Natural killer cell (primary cell): Measurements from ENCODE around the gene HOXC9. TPM values are rescaled to one million over a fixed set of nuclear protein-coding genes. Genes with fewer than 3 reads are reported as not detected.

Source experiments
- ATAC-seq, 3 donors: fragments of 150-1000 bp in 2 of 3; fragments of 200-7000 bp in 1 of 3; cut with Tn5 transposase; 1 replicate in 1 of 3; 2 replicates in 2 of 3; pipeline ENCODE4 v1.10.0; 2021; ENCODE audit warnings: mild to moderate bottlenecking in 2 of 3, moderate library complexity in 2 of 3
- DNase-seq, 2 donors: peaks; one replicate each; pipeline versions ENCODE4 v3.0.0 to v3.0.0-alpha.2; 2013 to 2021; ENCODE audit warnings: mixed read lengths in 1 of 2
- H3K27ac ChIP-seq: one replicate; pipeline ENCODE4 v1.5.1; 2013; ENCODE audit warnings: mild to moderate bottlenecking, low read length
- H3K27me3 ChIP-seq: one replicate; pipeline ENCODE4 v1.6.1; 2013; ENCODE audit warnings: low read length; ENCODE audit not compliant: control insufficient read depth, insufficient read depth
- H3K36me3 ChIP-seq: one replicate; pipeline ENCODE4 v1.6.1; 2013; ENCODE audit warnings: low read length; ENCODE audit not compliant: control insufficient read depth, insufficient read depth
- H3K4me1 ChIP-seq: one replicate; pipeline ENCODE4 v1.6.1; 2013; ENCODE audit warnings: low read length; ENCODE audit not compliant: control insufficient read depth, insufficient read depth
- H3K4me3 ChIP-seq: one replicate; pipeline ENCODE4 v1.5.1; 2013; ENCODE audit warnings: low read length
- H3K9me3 ChIP-seq: one replicate; pipeline ENCODE4 v1.6.1; 2013; ENCODE audit warnings: low read length; ENCODE audit not compliant: control insufficient read depth, insufficient read depth
- H3K27ac Mint-ChIP-seq, 2 donors: one replicate each; pipeline ENCODE4 v1.8.0; 2022; ENCODE audit warnings: mild to moderate bottlenecking in 2 of 2, mixed read lengths in 2 of 2, moderate library complexity in 1 of 2
- H3K27me3 Mint-ChIP-seq, 2 donors: one replicate each; pipeline ENCODE4 v1.8.0; 2022; ENCODE audit warnings: low read depth in 2 of 2, mixed read lengths in 2 of 2
- H3K36me3 Mint-ChIP-seq: one replicate; pipeline ENCODE4 v1.8.0; 2022; ENCODE audit warnings: mixed read lengths
- H3K4me1 Mint-ChIP-seq, 2 donors: one replicate each; pipeline ENCODE4 v1.8.0; 2022; ENCODE audit warnings: mixed read lengths in 2 of 2
- H3K4me3 Mint-ChIP-seq: one replicate; pipeline ENCODE4 v1.8.0; 2022; ENCODE audit warnings: mild to moderate bottlenecking, moderate library complexity, mixed read lengths
- H3K9me3 Mint-ChIP-seq, 2 donors: one replicate each; pipeline ENCODE4 v1.8.0; 2022; ENCODE audit warnings: mixed read lengths in 2 of 2
- WGBS: methylation state at CpG from one replicate; pipeline ENCODE4 v1.1.7; 2013; ENCODE audit warnings: missing lambda C conversion rate; ENCODE audit not compliant: insufficient coverage; 5-methylcytosine and 5-hydroxymethylcytosine counted together
- intact Hi-C: fragments of 100-400 bp; cut with micrococcal nuclease; formaldehyde crosslinking; loops from one replicate; pipeline ENCODE4 v1.14.2; 2022
- total RNA-seq, 4 donors: library from RNA; stranded (reverse); fragments of 120-200 nt in 1 of 4; gene quantifications; one replicate each; pipeline versions ENCODE4 v1.2.3 to v1.2.4, GENCODE V29; 2013 to 2022
- TF ChIP-seq, protein P1 (sequence below): fragments of 200-600 bp; IDR thresholded peaks from one replicate; pipeline ENCODE4 v1.8.0; 2022; ENCODE audit warnings: antibody characterized with exemption

The HOXC9 gene
- total RNA-seq, 3 donors from 2014 or later (not counting 1 experiment from before 2014, with no cell fraction given) = not detected

DNA sequence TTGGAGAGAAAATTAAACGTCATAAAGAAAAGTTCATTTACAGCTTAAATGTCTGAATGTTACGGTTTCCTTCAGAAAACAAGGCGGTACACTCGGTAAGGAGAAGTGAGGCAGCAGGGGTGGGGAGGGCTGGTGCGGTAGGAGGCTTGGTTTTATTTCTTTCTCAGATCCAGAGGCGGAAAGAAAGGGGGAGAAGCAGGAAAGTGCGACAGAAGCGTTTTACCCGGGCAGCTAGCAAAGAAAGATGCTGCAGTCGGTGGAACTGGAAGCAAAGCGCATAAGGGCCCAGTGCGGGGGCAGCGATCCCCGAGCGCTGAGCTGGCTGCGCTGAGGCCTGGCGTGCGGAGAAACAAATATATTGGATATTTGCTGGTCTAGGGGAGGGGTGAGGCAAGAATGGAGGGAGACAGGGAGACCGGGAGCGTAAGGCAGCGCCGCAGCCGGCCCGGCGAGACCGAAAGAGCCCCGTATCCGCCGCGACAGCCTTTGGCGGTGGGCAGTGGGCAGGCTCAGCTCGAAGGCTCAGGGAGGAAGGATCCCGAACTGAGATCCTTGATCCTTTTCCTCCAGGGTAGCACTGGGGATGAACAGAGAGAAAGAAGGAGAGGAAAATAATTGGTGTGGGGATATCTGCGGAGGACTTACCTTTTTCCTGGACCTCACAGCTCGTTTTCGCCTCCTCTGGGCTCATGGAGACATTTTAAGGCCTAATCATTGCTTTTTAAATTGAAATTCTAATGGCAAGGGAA is 33.4 kb upstream of the HOXC9 start:
- no peaks in the 10 kb centered on the region for H3K9me3 Mint-ChIP-seq
- H3K27me3 ChIP-seq = peaks cover 97% of the 10 kb centered on the region
- H3K27ac Mint-ChIP-seq = no peak overlapping the region
- H3K4me3 Mint-ChIP-seq = no peak overlapping the region
- peaks cover 82 to 98% of the 10 kb centered on the region in 2 donors for H3K27me3 Mint-ChIP-seq
- no peaks in the 10 kb centered on the region for H3K36me3 ChIP-seq
- H3K4me1 ChIP-seq = peaks cover 20% of the 10 kb centered on the region
- 12% methylated on average over 36 of the region's 36 CpGs for WGBS
- H3K4me1 Mint-ChIP-seq = peaks cover 31 to 33% of the 10 kb centered on the region in 2 donors
- no peak overlapping the region for H3K27ac ChIP-seq
- H3K9me3 ChIP-seq = no peaks in the 10 kb centered on the region
- intact Hi-C loops = no loop called here
- no peak for DNase-seq
- no peak for ATAC-seq
- H3K36me3 Mint-ChIP-seq = peaks cover 7% of the 10 kb centered on the region
- no peak overlapping the region for H3K4me3 ChIP-seq
- TF ChIP-seq, protein P1, sequence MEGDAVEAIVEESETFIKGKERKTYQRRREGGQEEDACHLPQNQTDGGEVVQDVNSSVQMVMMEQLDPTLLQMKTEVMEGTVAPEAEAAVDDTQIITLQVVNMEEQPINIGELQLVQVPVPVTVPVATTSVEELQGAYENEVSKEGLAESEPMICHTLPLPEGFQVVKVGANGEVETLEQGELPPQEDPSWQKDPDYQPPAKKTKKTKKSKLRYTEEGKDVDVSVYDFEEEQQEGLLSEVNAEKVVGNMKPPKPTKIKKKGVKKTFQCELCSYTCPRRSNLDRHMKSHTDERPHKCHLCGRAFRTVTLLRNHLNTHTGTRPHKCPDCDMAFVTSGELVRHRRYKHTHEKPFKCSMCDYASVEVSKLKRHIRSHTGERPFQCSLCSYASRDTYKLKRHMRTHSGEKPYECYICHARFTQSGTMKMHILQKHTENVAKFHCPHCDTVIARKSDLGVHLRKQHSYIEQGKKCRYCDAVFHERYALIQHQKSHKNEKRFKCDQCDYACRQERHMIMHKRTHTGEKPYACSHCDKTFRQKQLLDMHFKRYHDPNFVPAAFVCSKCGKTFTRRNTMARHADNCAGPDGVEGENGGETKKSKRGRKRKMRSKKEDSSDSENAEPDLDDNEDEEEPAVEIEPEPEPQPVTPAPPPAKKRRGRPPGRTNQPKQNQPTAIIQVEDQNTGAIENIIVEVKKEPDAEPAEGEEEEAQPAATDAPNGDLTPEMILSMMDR = no peak

DNA sequence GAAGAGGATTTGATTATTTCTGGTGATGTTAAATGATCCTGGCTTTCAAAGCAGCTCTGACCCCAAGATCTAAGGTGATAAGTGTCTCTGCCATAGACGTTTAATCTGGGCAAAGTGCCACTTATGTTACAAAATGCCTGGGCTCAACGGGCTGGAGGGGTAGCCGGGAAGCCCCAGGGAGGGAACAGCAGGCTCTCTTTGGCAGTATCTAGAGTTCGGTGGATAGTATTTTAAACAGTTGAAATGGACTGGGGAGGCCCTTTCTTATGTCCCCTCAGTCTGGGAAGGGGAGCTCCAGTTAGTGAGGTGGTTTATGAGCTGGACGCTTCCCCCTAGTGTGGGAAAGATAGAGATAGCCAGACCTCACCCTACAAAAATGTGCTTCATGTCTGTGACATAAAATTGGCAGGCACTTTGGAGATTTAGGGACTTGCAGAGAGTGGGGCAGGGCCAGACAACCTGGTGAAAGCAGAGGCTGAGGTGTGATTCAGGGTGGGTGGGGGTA is 32.5 kb upstream of the HOXC9 start:
- H3K27ac Mint-ChIP-seq = no peak overlapping the region
- TF ChIP-seq, protein P1 = no peak
- Histone ChIP-seq H3K4me1 (peaks cover 20% of the 10 kb centered on the region), H3K36me3 (no peaks in the 10 kb centered on the region), H3K4me3 (no peak overlapping the region), H3K27ac (no peak overlapping the region), H3K27me3 (peaks cover 97% of the 10 kb centered on the region), H3K9me3 (no peaks in the 10 kb centered on the region)
- no peak for ATAC-seq
- H3K27me3 Mint-ChIP-seq = peaks cover 88 to 98% of the 10 kb centered on the region in 2 donors
- DNase-seq = no peak
- H3K4me3 Mint-ChIP-seq = no peak overlapping the region
- H3K36me3 Mint-ChIP-seq = peaks cover 7% of the 10 kb centered on the region
- H3K4me1 Mint-ChIP-seq = peaks cover 31 to 33% of the 10 kb centered on the region in 2 donors
- intact Hi-C loops = no loop called here
- 14% methylated on average over 5 of the region's 5 CpGs for WGBS
- H3K9me3 Mint-ChIP-seq = no peaks in the 10 kb centered on the region

DNA sequence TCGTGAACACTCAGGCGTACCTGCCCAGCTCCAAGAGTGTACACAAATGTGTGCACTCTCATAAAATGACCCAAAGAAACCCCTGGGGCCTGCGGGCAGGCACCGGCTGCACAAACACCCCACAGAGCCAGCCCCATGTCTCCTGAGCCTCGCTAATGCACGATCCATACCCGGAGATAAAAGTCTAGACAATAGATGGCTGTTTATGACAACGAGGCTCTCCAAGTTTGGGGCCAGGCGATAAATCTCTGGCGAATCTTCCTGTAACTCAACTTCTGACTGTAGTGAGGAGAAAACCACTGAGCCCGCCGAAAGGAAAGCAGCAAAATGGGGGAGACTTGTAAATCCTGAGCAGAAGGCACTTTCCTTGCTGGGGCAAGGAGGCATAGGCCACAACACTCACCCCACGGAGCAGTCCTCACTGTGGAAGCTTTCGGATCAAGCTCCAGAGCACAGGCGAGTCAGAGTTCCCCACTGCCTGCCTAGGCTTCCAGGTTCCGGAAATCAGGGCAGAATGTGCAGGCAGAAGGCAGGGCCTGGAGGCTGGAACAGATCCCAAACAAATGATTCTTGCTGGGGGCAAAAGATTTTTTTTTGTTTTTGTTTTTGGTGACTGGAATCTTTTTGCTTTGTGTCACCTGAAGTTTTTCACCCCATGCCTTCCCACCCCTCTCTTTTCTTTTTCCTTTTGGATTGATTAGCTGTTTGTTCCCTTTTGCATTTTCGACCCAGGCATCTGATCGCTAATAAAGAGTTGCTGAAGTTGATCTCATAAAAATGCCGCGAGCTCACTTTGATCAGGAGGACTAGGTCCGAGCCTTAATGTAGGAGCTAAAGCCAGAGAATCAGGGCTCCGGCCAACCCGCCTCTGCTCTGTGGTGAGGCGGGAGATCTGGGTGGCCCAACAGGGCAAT is 31.5 kb upstream of the HOXC9 start:
- intact Hi-C loops = no loop called here

More for the DNA sequence above, 31.5 kb upstream of the HOXC9 start:
- peaks cover 33 to 40% of the 10 kb centered on the region in 2 donors for H3K4me1 Mint-ChIP-seq
- H3K27me3 ChIP-seq = peaks cover 97% of the 10 kb centered on the region
- no peak overlapping the region for H3K27ac Mint-ChIP-seq
- H3K36me3 ChIP-seq = no peaks in the 10 kb centered on the region
- H3K9me3 Mint-ChIP-seq = no peaks in the 10 kb centered on the region
- DNase-seq (no peak), ATAC-seq (no peak)
- H3K4me3 Mint-ChIP-seq = no peak overlapping the region
- TF ChIP-seq, protein P1 = no peak
- H3K4me3 ChIP-seq = no peak overlapping the region
- no peak overlapping the region for H3K27ac ChIP-seq
- H3K27me3 Mint-ChIP-seq = peaks cover 88 to 98% of the 10 kb centered on the region in 2 donors
- peaks cover 7% of the 10 kb centered on the region for H3K36me3 Mint-ChIP-seq
- peaks cover 23% of the 10 kb centered on the region for H3K4me1 ChIP-seq
- 13% methylated on average over 24 of the region's 24 CpGs for WGBS
- H3K9me3 ChIP-seq = peaks cover 5% of the 10 kb centered on the region
